Measurements from ENCODE around the gene RAPGEF4.
A peak's percentile ranks its signal among the peaks of the same experiment; 100 is the strongest.

The RAPGEF4 gene

DNA sequence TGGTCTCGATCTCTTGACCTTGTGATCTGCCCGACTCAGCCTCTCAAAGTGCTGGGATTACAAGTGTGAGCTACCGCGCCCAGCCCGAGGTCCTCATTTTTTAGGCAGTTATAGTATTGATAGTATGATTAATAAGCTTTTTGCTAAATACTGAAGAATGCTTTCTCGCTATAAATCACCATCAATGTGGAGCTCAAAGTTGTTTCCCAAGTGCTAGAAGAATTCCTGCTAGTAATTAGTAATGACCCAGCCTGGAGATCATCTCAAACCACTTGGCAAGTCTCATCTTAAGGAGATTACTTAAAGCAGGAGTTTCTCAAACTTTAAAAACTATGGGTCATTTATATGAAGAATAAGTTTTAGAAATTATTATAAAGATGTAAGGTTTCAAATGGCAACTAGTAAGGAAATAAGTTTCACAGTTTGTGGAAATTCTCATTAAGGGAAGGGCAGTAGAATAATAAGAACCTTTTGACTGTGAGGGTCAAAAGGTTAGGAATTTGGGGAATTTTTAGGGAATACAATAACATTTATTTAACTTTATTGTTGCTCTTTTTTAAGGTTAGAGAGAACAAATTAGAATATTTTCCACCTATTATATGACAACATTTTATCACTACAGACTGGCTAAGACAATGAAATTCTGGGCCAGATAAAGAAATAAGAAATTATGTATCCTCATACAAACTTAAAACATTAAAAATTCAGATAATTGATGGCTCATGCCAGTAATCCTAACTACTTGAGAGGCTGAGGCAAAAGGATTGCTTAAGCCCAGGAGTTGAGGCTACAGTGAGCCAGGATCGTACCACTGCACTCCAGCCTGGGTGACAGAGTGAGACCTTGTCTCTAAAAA, 191.4 kb downstream of the RAPGEF4 start:
- DNase-seq (ENCODE audit: extremely low spot score, insufficient read length, low read depth): no peak
- no peak for FAIRE-seq

DNA sequence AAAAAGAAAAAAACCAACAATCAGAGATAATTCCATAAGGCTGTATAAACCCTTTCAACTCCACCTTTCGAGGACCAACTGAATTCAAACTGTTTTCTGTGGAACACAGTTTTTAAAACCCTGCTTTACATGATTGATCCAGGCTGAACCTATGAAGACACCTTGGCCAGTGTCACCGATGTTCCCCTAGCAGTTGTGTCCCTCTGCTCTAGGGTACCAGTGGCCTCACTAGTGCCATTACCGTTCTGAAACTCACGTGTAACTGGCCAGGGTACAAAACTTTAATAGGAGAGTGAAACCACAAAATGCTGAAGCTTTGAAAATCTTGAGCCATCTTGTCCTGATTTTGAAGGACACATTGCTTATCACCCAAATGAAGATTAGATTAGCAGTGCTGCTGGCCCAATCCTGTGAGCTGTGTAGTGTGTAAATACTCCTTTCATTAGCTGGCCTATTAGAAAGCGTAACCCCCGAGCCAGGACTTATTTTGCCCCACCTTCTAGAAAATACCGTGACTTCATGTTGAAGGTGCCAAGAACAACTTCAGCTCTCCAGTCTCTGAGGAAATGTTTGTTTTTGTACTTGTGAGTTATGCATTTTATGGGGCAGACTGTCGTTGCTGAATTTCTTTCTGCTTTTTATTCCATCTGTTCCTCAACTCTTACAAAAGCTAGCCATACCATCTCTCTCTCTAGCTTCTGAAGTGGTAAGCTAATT, 192.2 kb downstream of the RAPGEF4 start:
- FAIRE-seq: no peak

DNA sequence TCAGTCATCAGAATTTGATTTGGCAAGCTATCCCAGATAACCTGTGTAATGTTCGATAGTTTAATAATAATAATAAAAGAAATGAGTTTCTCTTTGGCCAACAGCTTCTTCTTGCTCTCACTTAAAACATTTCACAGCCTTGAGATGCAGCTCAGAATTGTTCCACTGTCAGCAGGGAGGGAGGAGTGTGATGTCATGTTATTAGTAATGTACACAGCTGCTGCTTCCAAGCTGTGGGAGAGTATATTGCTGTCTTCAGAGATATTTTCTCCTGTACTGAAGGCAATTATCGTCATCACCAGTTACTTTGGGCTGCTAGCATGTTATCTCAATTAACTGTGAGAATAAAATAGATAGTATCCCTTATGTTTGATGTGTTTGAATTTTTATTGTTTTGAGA, 193.1 kb downstream of the RAPGEF4 start:
- no peak for FAIRE-seq

More for the DNA sequence above, 192.2 kb downstream of the RAPGEF4 start:
- no peak for DNase-seq (ENCODE audit: extremely low spot score, insufficient read length, low read depth)

DNA sequence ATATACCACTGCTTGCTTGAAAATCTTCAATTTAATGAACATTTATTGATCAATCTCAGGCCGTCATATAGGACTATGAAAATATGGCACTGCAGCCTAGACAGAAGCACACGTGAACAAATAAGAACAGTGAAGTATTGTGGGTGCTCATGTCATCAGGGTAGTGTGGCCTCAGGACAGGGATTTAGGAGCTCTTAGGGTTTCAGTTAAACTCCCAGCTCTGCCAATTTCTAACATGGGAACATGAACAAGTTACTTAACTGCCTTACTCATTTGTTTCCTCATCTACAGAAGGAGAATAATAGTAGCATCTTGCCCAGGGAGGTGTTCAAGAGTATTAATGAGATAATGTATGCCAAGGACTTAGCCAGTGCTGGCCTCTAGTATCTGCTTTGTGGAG, 194.0 kb downstream of the RAPGEF4 start:
- no peak for FAIRE-seq
- DNase-seq (ENCODE audit: extremely low spot score, insufficient read length, low read depth): no peak

More for the DNA sequence above, 193.1 kb downstream of the RAPGEF4 start:
- DNase-seq (ENCODE audit: extremely low spot score, insufficient read length, low read depth): no peak

DNA sequence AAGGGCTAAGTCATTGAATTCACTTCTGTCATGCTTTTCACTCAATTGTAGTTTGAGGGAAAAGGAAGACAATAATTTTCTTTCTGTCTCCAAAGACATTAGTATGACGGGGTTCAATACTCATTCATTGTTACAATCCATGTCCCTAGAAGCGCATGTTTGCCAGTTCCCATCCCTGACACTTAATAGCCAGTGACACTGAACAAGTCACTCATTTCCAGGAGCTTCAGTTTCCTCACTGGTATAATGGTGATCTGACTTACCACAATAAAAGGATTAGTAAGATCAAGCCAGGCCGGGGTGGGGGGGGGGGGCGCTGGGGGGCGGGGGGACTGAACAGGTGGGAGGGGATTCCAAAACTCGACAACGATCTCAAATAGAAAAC, 195.2 kb downstream of the RAPGEF4 start:
- DNase-seq (ENCODE audit: extremely low spot score, insufficient read length, low read depth) (no peak), FAIRE-seq (no peak)

DNA sequence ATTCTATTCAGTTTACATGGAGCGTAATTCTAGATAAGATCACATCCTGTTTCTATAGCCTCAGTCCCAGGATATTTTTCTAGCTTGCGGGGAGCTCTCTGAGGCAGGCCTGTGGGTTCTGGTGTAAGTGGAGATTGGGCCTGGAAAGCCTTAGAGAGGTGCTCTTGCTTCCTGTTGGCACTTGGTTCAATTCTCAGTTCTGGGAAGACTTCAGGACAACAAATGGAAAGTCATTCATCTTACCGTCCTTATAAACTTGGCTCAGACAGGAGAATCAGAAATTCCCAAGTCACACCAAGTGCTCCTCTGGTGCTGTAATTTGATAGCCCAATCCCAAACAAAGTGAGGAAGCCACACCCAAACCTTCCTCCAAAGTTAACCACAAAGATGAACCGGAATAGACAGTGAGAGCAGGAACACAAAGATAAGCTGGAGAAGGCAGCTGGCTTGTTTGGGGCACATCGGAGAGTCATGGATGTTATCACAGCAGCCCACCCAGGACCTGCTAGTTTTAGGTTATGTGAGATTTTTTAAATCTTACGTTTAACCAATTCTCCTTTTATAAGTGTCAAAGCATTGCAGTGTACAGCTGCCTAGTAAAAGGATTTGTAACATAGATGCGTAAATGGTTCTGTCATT, 195.7 kb downstream of the RAPGEF4 start:
- FAIRE-seq (no peak), DNase-seq (ENCODE audit: extremely low spot score, insufficient read length, low read depth) (no peak)

DNA sequence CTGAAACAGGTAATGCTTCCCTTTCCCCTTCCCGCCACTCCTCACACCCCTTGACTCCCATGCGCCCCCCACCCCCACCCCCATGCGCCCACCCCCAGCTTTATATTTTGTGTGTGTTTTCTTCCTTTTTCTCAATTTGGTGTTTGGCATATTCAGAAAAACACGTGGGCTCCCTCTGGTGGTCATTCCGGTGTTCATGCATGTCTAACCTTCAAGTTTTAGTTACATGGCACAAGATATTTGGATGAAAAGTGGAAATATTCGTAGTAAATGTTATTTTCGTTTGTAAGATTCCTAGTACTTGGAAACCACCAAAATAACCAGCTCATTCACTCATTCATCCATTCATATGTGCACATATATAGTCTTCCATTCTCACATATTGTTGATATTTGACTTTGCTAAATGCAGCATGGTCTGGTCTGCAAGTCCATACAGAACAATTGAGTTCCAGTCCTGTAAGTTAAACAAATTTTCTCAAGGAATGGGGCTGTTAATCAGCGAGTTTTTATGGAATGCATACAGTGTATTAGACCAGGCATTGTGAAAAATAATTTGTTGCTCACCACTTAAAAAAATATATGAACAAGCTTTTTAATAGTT, 196.4 kb downstream of the RAPGEF4 start:
- peak; percentile 78 for FAIRE-seq
- no peak for DNase-seq (ENCODE audit: extremely low spot score, insufficient read length, low read depth)

DNA sequence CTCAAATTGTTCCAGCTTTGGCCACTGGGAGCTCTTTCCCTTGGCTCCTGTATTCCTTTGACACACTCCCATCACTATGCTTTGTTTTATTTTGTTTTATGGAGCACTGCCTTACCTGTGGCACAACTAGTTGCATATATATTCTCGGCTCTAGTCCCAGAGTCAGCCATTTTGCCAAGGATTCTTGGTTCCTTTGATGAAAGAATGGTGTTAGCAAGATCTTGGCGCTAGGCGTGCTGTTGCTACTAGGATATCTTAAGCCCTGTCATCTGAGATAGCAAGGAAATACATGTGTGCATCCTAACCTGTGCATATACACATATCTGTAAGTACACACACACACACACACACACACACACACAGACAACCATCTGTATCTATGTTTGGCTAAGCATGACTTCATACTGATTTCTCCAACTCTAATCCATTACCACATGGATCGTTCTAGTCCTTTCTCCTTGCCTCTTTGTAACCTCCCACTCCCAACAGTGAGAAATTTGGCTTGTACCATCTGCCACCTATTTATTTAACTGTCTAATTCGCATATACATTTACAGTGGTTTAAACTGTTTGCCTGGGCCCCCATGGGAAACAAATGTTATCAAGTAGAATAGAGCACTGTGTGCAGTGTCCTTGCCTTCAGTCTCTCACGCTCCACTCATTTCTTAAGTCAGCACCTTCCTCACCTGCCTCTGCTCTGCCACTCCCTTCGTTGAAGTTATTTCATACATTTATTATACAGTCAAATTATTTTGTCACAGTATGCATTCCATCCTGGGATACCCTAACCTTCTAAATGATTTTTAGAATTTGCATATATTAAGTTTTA, 202.5 kb downstream of the RAPGEF4 start:
- no peak for DNase-seq (ENCODE audit: extremely low spot score, insufficient read length, low read depth)
- no peak for FAIRE-seq

DNA sequence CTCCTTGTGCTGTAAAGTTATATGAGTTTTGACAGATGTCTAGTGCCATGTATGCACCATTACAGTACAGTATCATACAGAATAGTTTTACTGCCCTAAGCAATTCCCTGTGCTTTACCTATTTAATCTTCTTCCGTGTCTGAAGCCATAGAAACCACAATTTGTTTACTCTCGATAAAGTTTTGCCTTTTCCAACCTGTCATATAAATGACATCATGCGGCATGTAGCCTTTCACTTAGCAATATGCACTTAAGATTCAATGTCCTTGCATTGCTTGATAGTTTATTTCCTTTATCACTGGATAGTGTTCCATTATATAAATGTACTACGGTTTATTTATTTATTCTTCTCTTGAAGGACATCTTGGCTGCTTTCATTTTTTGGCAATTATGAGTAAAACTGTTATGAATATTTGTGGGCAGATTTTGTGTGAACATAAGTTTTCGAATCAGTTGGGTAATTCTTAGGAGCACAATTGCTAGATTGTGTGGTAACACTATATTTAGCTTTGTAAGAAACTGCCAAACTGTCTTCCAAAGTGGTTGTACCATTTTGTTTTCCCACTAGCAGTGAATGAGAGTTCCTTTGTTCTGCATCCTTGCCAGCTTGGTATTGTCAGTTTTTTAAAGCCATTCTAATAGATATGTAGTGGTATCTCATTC, 203.2 kb downstream of the RAPGEF4 start:
- DNase-seq (ENCODE audit: extremely low spot score, insufficient read length, low read depth): no peak
- no peak for FAIRE-seq

DNA sequence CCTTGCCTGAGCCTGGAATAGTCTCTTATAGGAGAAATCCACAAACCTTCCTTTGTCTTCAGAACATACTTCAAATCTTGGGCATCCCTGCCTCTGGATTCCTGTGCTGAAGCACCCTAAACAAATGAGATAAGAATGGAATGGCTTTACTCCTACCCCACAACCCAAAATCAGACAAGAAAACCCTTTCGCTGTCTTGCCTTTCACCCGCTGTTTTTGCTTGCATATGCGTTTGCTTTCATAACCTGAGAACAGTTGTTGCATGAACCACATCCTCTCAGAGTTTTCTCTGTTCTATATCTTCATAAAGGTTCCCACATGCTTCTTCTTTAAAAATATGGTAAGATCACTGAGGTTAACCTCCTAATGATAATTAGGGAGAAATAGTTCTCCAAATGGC, 207.9 kb downstream of the RAPGEF4 start:
- FAIRE-seq: no peak
- no peak for DNase-seq (ENCODE audit: extremely low spot score, insufficient read length, low read depth)

DNA sequence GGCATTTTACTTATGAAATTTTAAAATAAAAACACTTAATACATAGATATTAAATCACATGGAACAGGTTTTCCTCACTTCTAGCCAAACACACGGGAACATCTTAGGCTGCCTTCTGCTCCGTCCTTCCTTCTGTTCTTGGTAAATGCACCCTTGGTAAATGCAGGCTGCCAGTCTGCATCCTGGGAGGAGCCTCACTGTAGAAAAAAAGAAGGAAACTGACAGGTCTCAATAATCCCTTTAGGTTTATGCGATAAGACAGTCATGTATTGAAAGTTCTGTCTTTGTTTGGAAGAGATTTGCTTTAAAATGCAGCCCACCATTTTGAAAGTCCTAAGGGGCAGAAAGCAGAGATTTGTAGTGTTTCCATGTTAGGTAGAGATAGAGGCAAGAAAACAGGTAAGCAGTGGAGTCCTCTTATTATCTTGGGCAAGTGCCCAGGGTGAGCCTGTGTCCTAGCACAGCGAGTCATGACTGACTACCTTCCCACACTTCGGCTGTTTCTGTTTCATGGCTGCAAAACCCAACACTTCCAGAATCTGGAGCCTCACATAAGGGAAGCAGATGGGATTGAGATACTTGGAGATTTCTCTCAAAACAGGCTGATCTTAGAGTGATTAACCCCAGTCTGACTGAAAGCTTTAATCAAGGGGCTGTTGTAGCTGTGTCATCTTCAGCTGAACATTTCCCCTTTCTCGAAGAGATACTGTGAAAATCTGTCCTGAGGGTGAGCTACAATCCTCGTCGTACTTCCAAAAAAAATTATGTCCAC, 208.6 kb downstream of the RAPGEF4 start:
- FAIRE-seq (no peak), DNase-seq (ENCODE audit: extremely low spot score, insufficient read length, low read depth) (no peak)

DNA sequence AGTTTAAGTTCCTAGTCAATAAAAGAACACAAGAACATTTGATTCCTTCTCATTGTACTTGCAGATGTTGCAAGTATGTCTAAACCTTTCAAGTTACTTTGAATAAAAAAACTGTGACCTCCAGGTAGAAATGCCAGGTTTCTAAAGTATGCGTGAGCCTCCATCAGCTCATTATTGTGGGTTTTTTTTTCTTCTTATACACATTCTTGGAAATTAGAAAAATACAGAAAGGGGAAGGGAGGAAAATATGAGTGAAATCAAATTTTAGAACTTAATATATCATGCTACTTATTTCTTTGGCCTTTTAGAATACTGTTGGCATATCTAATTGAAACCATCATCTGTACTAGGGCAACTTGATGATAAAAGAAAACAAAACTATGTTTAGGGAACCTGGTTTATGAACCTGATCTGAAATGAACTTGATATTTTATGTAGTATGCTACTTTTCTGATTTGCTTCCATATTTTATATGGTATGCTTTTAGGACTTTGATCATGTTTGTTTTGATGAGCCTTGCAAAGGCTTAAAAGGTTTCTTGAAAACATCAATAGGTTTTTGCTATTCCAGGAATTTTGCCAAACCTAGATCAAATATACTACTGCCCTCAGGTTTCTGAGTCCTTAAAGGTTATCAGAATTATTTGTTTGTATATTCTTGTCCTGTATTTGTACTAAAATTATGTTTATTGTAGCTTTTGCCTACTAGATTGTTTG, 209.3 kb downstream of the RAPGEF4 start:
- DNase-seq (ENCODE audit: extremely low spot score, insufficient read length, low read depth) (no peak), FAIRE-seq (no peak)

DNA sequence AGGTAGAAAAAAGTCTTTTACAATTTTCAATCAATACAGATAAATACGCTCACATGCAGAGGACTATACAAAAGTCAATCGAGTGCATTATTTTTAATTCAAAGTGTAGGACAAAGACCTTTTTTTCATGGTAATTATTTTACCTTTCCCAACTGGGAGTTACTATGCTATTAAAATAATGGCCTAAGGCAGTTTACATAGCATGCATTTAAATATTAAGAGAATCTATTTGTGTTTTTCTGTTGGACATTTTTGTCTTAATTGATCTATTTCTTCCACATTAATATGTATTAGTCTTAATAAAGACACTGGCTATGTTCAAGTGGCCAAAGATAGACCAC, 209.8 kb downstream of the RAPGEF4 start:
- DNase-seq (ENCODE audit: extremely low spot score, insufficient read length, low read depth) (no peak), FAIRE-seq (no peak)

DNA sequence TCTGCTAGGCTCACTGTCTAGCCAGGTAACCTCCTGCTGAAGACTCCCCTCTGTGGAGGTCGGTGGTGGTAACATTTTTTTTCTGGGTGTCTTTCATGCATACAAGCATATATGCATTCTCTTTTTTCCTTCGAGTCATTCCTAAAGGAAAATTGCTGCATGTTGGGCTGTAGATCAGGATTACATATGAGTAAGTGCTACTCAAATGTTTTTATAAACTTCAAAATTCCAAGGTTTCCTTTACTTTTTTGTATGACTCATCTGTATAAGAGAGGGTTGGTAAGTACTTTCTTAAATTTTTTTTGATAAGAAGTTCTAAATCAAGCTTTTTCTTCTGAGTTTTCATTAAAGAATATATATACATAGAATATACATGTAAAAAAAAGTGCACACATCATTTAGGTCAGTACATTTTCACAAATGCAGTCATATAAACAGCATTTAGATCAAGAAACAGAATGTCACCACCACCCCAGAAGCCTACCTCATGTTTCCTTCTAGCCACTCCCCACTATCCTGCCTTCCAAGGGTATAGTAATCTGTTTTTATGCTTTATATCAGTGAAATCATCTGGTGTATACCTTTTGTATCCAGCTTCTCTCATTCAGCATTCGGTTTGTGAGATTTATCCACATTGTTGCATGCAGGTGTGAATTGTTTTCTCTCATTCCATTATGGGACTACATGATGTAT, 212.0 kb downstream of the RAPGEF4 start:
- no peak for FAIRE-seq

DNA sequence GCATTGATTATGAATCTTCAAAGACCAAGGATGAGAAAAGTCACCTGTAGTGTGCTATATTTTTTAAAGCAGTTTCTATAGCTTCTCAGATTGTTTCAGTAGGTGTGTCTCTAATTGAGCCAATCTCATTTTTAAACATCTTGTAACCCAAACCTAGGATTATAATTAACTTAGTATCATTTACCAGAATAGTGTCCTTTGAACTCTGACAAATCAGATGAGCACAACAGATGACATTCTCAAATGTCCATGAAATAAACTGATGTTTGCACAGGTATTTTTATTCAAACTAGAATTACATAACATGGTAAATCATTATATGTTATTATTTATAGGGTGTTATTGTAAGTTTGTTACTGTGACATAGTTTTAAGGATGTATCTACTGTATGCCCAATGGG, 213.9 kb downstream of the RAPGEF4 start:
- no peak for DNase-seq (ENCODE audit: extremely low spot score, insufficient read length, low read depth)

More for the DNA sequence above, 212.0 kb downstream of the RAPGEF4 start:
- DNase-seq (ENCODE audit: extremely low spot score, insufficient read length, low read depth): no peak

DNA sequence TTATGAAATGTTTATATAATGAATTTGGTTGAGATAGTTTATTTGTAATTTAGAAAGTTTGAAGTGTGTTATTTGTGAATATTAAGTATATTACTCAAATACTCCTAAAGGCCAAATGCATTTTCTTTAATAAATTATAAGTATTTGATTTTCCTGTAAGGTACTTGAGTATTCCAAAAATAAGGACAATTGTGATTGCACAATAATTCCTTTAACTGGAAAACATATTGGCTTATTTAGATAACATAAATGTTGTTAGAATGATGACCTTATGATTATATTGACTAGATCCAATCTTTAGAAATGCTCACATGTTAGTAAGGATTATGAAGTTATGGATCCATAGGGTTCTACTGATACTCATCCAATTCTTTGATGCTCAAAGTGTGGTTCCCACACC, 214.9 kb downstream of the RAPGEF4 start:
- FAIRE-seq: no peak

More for the DNA sequence above, 213.9 kb downstream of the RAPGEF4 start:
- FAIRE-seq: no peak

DNA sequence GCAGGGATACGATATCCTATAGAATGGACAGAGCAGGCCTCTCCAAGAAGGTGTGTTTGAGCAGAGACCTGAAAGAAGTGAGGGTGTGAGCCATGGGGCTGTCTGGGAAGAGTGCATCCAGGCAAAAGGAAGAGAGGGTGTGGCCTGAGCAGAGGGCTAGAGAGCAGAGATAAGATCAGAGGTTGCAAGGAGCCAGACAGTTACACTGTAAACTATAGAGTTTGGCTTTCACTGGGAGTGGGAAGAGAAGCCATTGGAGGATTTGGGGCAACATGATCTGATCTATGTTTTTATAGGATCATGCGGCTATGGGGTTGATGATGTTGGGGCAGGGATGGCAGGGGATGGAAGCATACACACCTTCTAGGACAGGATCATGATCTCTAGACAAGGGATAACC, 215.9 kb downstream of the RAPGEF4 start:
- DNase-seq (ENCODE audit: extremely low spot score, insufficient read length, low read depth): no peak
- FAIRE-seq: no peak

More for the DNA sequence above, 214.9 kb downstream of the RAPGEF4 start:
- no peak for DNase-seq (ENCODE audit: extremely low spot score, insufficient read length, low read depth)

All from GM18507 (cell line).